SK-N-SH treated with all-trans-retinoic acid at 6 μM for 48 hours (cell line): ENCODE results near the gene RAE1.

ENCODE experiments used
- ATAC-seq: fragments of 200-7000 bp; cut with Tn5 transposase; 3 replicates; pipeline ENCODE4 v1.9.1; 2020; ENCODE audit warnings: mild to moderate bottlenecking, moderate library complexity
- ARNTL ChIP-seq: fragments of 450-650 bp; formaldehyde crosslinking; IDR thresholded peaks from 2 replicates; pipeline ENCODE4 v1.5.0; 2020; ENCODE audit warnings: low read depth, mild to moderate bottlenecking, moderate library complexity, borderline replicate concordance
- BACH2 ChIP-seq: fragments of 250-450 bp; sonication (Bioruptor Pico); IDR thresholded peaks from 2 replicates; pipeline ENCODE4 v1.9.0; 2021; ENCODE audit warnings: mild to moderate bottlenecking, borderline replicate concordance
- CREB5 ChIP-seq: fragments of 250-450 bp; sonication (Bioruptor Pico); IDR thresholded peaks from 2 replicates; pipeline ENCODE4 v1.5.1; 2020; ENCODE audit warnings: low read depth, mild to moderate bottlenecking, moderate library complexity
- CSDC2 ChIP-seq: fragments of 250-450 bp; sonication (Bioruptor Pico); IDR thresholded peaks from 2 replicates; pipeline ENCODE4 v1.5.0; 2020; ENCODE audit warnings: mild to moderate bottlenecking, moderate library complexity
- ESRRG ChIP-seq: fragments of 250-450 bp; sonication (Bioruptor Pico); IDR thresholded peaks from 2 replicates; pipeline ENCODE4 v1.6.1; 2021; ENCODE audit warnings: mild to moderate bottlenecking
- ISL1 ChIP-seq: fragments of 250-450 bp; sonication (Bioruptor Pico); IDR thresholded peaks from 2 replicates; pipeline ENCODE4 v2.1.2; 2022; ENCODE audit warnings: mild to moderate bottlenecking, moderate library complexity
- OSR1 ChIP-seq: fragments of 250-450 bp; sonication (Bioruptor Pico); IDR thresholded peaks from 2 replicates; pipeline ENCODE4 v1.8.0; 2022; ENCODE audit warnings: moderate library complexity, mild to moderate bottlenecking, inconsistent platforms
- POU6F1 ChIP-seq: fragments of 250-450 bp; sonication (Bioruptor Pico); IDR thresholded peaks from 2 replicates; pipeline ENCODE4 v1.8.0; 2021; ENCODE audit warnings: low read depth, mild to moderate bottlenecking, moderate library complexity, borderline replicate concordance
- PPARA ChIP-seq: fragments of 250-450 bp; sonication (Bioruptor Pico); IDR thresholded peaks from 2 replicates; pipeline ENCODE4 v1.5.0; 2020; ENCODE audit warnings: mild to moderate bottlenecking, borderline replicate concordance
- RARB ChIP-seq: fragments of 250-450 bp; sonication (Bioruptor Pico); IDR thresholded peaks from 2 replicates; pipeline ENCODE4 v1.8.0; 2021; ENCODE audit warnings: mild to moderate bottlenecking, moderate library complexity
- SNAI2 ChIP-seq: fragments of 250-450 bp; sonication (Bioruptor Pico); IDR thresholded peaks from 2 replicates; pipeline ENCODE4 v1.5.0; 2020; ENCODE audit warnings: mild to moderate bottlenecking, moderate library complexity
- TCF4 ChIP-seq: fragments of 250-450 bp; sonication (Bioruptor Pico); IDR thresholded peaks from 2 replicates; pipeline ENCODE4 v1.8.0; 2021; ENCODE audit warnings: mild to moderate bottlenecking, moderate library complexity, borderline replicate concordance
- TOX ChIP-seq: fragments of 250-450 bp; sonication (Bioruptor Pico); IDR thresholded peaks from 2 replicates; pipeline ENCODE4 v1.8.0; 2021; ENCODE audit warnings: mild to moderate bottlenecking, moderate library complexity, borderline replicate concordance
- TSHZ2 ChIP-seq: fragments of 250-450 bp; sonication (Bioruptor Pico); IDR thresholded peaks from 2 replicates; pipeline ENCODE4 v1.5.0; 2020; ENCODE audit warnings: mild to moderate bottlenecking, moderate library complexity
- ZC3H10 ChIP-seq: fragments of 250-450 bp; sonication (Bioruptor Pico); IDR thresholded peaks from 2 replicates; pipeline ENCODE4 v1.5.1; 2021; ENCODE audit warnings: mild to moderate bottlenecking, moderate library complexity
- ZFP3 ChIP-seq: fragments of 250-450 bp; sonication (Bioruptor Pico); IDR thresholded peaks from 2 replicates; pipeline ENCODE4 v1.5.0; 2020; ENCODE audit warnings: mild to moderate bottlenecking, moderate library complexity
- ZFP30 ChIP-seq: fragments of 450-650 bp; formaldehyde crosslinking; IDR thresholded peaks from 2 replicates; pipeline ENCODE4 v1.5.0; 2022; ENCODE audit warnings: mild to moderate bottlenecking, moderate library complexity
- ZNF565 ChIP-seq: fragments of 450-650 bp; formaldehyde crosslinking; conservative IDR thresholded peaks from 2 replicates; pipeline ENCODE4 v1.5.0; 2020; ENCODE audit warnings: low read depth, mild to moderate bottlenecking, moderate library complexity
- ZNF70 ChIP-seq: fragments of 450-650 bp; formaldehyde crosslinking; IDR thresholded peaks from 2 replicates; pipeline ENCODE4 v1.5.0; 2020; ENCODE audit warnings: mild to moderate bottlenecking, moderate library complexity
- ZNF8 ChIP-seq: fragments of 450-650 bp; formaldehyde crosslinking; IDR thresholded peaks from 2 replicates; pipeline ENCODE4 v1.5.0; 2020; ENCODE audit warnings: mild to moderate bottlenecking, moderate library complexity
- TF ChIP-seq, protein P1 (sequence below): fragments of 250-450 bp; sonication (Bioruptor Pico); IDR thresholded peaks from 2 replicates; pipeline ENCODE4 v1.8.0; 2020; ENCODE audit warnings: mild to moderate bottlenecking, moderate library complexity, borderline replicate concordance

RAE1 gene

GRCh38 chr20:57388953-57389694 lies 38.1 kb downstream of the RAE1 start:
- TF ChIP-seq TOX (CRISPR knock-in tag) (no peak), ESRRG (CRISPR knock-in tag) (no peak), SNAI2 (CRISPR knock-in tag) (no peak), ZFP3 (CRISPR knock-in tag) (no peak), ZFP30 (CRISPR knock-in tag) (no peak), ZNF565 (no peak), BACH2 (CRISPR knock-in tag) (no peak), TSHZ2 (CRISPR knock-in tag) (no peak), ISL1 (no peak), PPARA (CRISPR knock-in tag) (no peak), RARB (CRISPR knock-in tag) (no peak), POU6F1 (CRISPR knock-in tag) (no peak), OSR1 (CRISPR knock-in tag) (no peak), ZNF70 (CRISPR knock-in tag) (no peak), CREB5 (CRISPR knock-in tag) (no peak), ARNTL (no peak), CSDC2 (no peak)

DNA sequence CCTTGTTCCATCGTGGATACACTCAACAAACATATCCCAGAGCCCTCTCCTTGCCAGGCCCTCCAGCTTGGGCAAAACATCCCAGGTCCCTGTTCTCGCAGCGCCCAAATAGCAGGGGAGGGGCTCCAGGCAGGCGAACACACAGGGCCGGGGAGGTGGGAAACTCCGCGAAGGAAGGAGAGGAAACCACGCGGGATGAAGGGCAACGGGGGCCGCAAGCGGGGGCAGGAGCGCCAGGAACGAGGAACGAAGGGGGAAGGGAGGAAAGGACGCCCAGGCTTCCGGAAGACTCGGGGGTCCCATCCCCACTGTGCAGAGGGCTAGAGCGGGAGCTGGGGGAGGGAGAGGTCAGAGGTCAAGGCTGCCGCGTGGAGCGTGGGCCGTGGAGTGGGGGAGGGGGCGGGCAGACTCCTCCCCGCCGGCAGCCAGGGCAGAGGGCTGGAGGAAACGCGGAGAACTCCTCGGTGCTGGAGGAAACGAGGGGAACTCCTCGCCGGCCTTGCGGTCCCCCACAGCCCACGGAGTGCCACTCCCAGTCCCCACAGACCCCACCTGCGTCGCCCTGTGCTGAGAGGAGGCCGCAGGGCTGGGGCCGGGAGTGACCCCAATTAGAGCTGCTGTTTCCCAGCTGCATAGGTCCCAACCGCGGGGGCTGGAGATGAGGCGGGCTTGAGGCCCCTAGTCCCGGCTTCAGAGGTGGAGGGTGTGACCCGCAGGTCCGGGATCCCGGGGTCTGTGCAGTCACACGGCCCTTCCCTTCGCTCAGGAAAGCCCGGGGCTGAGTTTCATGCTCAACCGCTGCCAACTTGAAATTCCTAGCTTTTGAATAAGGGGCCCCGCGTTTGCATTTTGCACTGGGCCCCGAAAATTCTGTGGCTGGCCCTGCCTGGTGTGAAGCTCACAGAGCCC lies 38.9 kb downstream of the RAE1 start:
- no peak for TF ChIP-seq TCF4 (CRISPR knock-in tag)
- TF ChIP-seq ESRRG (CRISPR knock-in tag) = no peak
- no peak for TF ChIP-seq CREB5 (CRISPR knock-in tag)
- no peak for TF ChIP-seq ZNF8 (CRISPR knock-in tag)
- no peak for TF ChIP-seq SNAI2 (CRISPR knock-in tag)
- no peak for TF ChIP-seq BACH2 (CRISPR knock-in tag)
- no peak for TF ChIP-seq CSDC2
- no peak for TF ChIP-seq ZC3H10 (CRISPR knock-in tag)
- TF ChIP-seq ZNF70 (CRISPR knock-in tag) = no peak
- no peak for TF ChIP-seq ZFP3 (CRISPR knock-in tag)
- TF ChIP-seq, protein P1, sequence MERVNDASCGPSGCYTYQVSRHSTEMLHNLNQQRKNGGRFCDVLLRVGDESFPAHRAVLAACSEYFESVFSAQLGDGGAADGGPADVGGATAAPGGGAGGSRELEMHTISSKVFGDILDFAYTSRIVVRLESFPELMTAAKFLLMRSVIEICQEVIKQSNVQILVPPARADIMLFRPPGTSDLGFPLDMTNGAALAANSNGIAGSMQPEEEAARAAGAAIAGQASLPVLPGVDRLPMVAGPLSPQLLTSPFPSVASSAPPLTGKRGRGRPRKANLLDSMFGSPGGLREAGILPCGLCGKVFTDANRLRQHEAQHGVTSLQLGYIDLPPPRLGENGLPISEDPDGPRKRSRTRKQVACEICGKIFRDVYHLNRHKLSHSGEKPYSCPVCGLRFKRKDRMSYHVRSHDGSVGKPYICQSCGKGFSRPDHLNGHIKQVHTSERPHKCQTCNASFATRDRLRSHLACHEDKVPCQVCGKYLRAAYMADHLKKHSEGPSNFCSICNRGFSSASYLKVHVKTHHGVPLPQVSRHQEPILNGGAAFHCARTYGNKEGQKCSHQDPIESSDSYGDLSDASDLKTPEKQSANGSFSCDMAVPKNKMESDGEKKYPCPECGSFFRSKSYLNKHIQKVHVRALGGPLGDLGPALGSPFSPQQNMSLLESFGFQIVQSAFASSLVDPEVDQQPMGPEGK (CRISPR knock-in tag) = no peak
- TF ChIP-seq RARB (CRISPR knock-in tag) = no peak
- no peak for TF ChIP-seq OSR1 (CRISPR knock-in tag)
- TF ChIP-seq TSHZ2 (CRISPR knock-in tag) = no peak
- no peak for TF ChIP-seq TOX (CRISPR knock-in tag)
- TF ChIP-seq ZNF565 = no peak
- ATAC-seq = no peak

More at GRCh38 chr20:57388953-57389694, 38.1 kb downstream of the RAE1 start:
- ATAC-seq = no peak
